Neuronal stem cell (in vitro differentiated cells): Measurements from ENCODE around the gene TMEM121.
A peak's percentile ranks its signal among the peaks of the same experiment; 100 is the strongest.
"Not testable (repeated sequence)": the region's sequence is repeated elsewhere in the genome, so short reads cannot be mapped to it uniquely, and the experiment has no call there.

Experiments
- DNase-seq: peaks from one replicate; pipeline ENCODE4 v3.0.0-alpha.2; 2013; ENCODE audit warnings: low spot score
- H2AFZ ChIP-seq: one replicate; pipeline ENCODE4 v1.6.1; 2013; ENCODE audit warnings: mild to moderate bottlenecking, low read length, inconsistent platforms
- H2AK5ac ChIP-seq: 2 replicates; pipeline ENCODE4 v1.6.1; 2013; ENCODE audit warnings: low read depth, mild to moderate bottlenecking, inconsistent platforms, low read length, moderate library complexity, mixed read lengths
- H2BK120ac ChIP-seq: 2 replicates; pipeline ENCODE4 v1.6.1; 2013; ENCODE audit warnings: low read depth, mild to moderate bottlenecking, inconsistent platforms, low read length, moderate library complexity, mixed read lengths
- H2BK12ac ChIP-seq: one replicate; pipeline ENCODE4 v1.6.1; 2013; ENCODE audit warnings: low read length, inconsistent platforms
- H2BK15ac ChIP-seq: 2 replicates; pipeline ENCODE4 v1.6.1; 2013; ENCODE audit warnings: mild to moderate bottlenecking, low read length, inconsistent platforms, mixed read lengths
- H2BK5ac ChIP-seq: one replicate; pipeline ENCODE4 v1.6.1; 2013; ENCODE audit warnings: inconsistent platforms, mild to moderate bottlenecking, low read length, moderate library complexity
- H3K14ac ChIP-seq: one replicate; pipeline ENCODE4 v1.6.1; 2013; ENCODE audit warnings: low read length, inconsistent platforms
- H3K18ac ChIP-seq: 2 replicates; pipeline ENCODE4 v1.6.1; 2013; ENCODE audit warnings: low read length, inconsistent platforms
- H3K23ac ChIP-seq: 2 replicates; pipeline ENCODE4 v1.6.1; 2013; ENCODE audit warnings: low read depth, mild to moderate bottlenecking, mixed read lengths, low read length, inconsistent platforms; ENCODE audit not compliant: poor library complexity
- H3K27ac ChIP-seq: replicated peaks from 3 replicates; pipeline ENCODE4 v1.5.1; 2013; ENCODE audit warnings: low read length, inconsistent platforms
- H3K27me3 ChIP-seq, 3 experiments: 2 replicates each; pipeline ENCODE4 v1.6.1; 2013; ENCODE audit warnings: low read length in 3 of 3, mild to moderate bottlenecking in 2 of 3, inconsistent platforms in 1 of 3, low read depth in 1 of 3, mixed read lengths in 1 of 3, moderate library complexity in 1 of 3; ENCODE audit not compliant: control insufficient read depth in 3 of 3, insufficient read depth in 3 of 3
- H3K36me3 ChIP-seq, 2 donors: replicated peaks in 1 of 2; 2 replicates each; pipeline ENCODE4 v1.6.1; 2013; ENCODE audit warnings: low read length in 2 of 2; ENCODE audit not compliant: control insufficient read depth in 2 of 2, insufficient read depth in 2 of 2
- H3K4ac ChIP-seq: 2 replicates; pipeline ENCODE4 v1.6.1; 2013; ENCODE audit warnings: inconsistent platforms, mild to moderate bottlenecking, low read length, moderate library complexity
- H3K4me1 ChIP-seq, 2 donors: 1 replicate in 1 of 2; 2 replicates in 1 of 2; pipeline ENCODE4 v1.6.1; 2013; ENCODE audit warnings: low read length in 2 of 2, low read depth in 1 of 2; ENCODE audit not compliant: control insufficient read depth in 2 of 2, insufficient read depth in 1 of 2
- H3K4me2 ChIP-seq: one replicate; pipeline ENCODE4 v1.6.1; 2013; ENCODE audit warnings: mild to moderate bottlenecking, low read length, inconsistent platforms; ENCODE audit not compliant: insufficient read depth, poor library complexity, severe bottlenecking
- H3K4me3 ChIP-seq, 2 donors: 2 replicates each; pipeline ENCODE4 v1.5.1; 2013; ENCODE audit warnings: low read length in 2 of 2, mild to moderate bottlenecking in 2 of 2, inconsistent platforms in 1 of 2, moderate library complexity in 1 of 2
- H3K79me1 ChIP-seq: one replicate; pipeline ENCODE4 v1.6.1; 2013; ENCODE audit warnings: low read depth, mild to moderate bottlenecking, inconsistent platforms, low read length, moderate library complexity
- H3K9ac ChIP-seq: one replicate; pipeline ENCODE4 v1.6.1; 2013; ENCODE audit warnings: mild to moderate bottlenecking, low read depth, low read length, inconsistent platforms; ENCODE audit not compliant: poor library complexity
- H3K9me3 ChIP-seq, 2 donors: replicated peaks in 1 of 2; 2 replicates each; pipeline versions ENCODE3 to v1.6.1; 2013; ENCODE audit warnings: low read length in 2 of 2, mild to moderate bottlenecking in 2 of 2, inconsistent platforms in 1 of 2, low read depth in 1 of 2, mixed read lengths in 1 of 2, moderate library complexity in 1 of 2; ENCODE audit not compliant: control insufficient read depth in 2 of 2, insufficient read depth in 1 of 2
- H4K8ac ChIP-seq: one replicate; pipeline ENCODE4 v1.6.1; 2013; ENCODE audit warnings: low read depth, mild to moderate bottlenecking, inconsistent platforms, low read length, moderate library complexity
- H4K91ac ChIP-seq: one replicate; pipeline ENCODE4 v1.6.1; 2013; ENCODE audit warnings: low read length, low read depth, mild to moderate bottlenecking, inconsistent platforms; ENCODE audit not compliant: poor library complexity
- WGBS, 2 donors: extraction: QIAGEN DNeasy Blood & Tissue Kit; methylation state at CpG; one replicate each; pipeline ENCODE4 v1.1.7; 2013; ENCODE audit warnings: missing lambda C conversion rate in 2 of 2, mixed read lengths in 1 of 2; ENCODE audit not compliant: insufficient read length in 2 of 2, insufficient replicate concordance in 1 of 2; ENCODE audit errors: extremely low coverage in 2 of 2; 5-methylcytosine and 5-hydroxymethylcytosine counted together

The TMEM121 gene

DNA sequence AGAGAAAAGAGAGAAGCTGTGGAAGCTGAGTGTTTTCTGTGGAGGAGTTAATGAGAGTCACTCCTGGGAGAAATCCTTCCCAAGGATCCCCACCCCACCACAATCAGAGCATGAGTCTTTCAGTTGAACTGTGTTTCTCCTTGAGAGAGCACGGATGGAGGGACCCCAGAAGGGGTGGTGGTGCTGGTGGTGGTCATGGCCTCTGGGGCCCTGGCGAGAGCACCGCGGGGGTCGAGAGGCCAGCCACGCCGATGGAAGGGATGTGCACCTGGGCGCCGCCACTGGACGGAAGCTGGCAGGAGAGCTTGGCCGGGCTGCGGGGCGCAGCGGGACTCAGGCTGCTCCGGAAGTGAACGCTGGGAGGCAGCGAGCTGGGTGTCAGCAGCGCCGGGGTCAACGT lies 20.0 kb downstream of the TMEM121 start:
- not testable (repeated sequence) for H3K14ac ChIP-seq, H3K4me3 ChIP-seq, H3K9ac ChIP-seq, DNase-seq, H3K18ac ChIP-seq, H2AFZ ChIP-seq, H3K23ac ChIP-seq, H2BK15ac ChIP-seq, H3K4me2 ChIP-seq, H2BK5ac ChIP-seq, H3K4me1 ChIP-seq, H3K4ac ChIP-seq, H2BK120ac ChIP-seq, H2BK12ac ChIP-seq, H4K8ac ChIP-seq, H2AK5ac ChIP-seq, H3K79me1 ChIP-seq, H4K91ac ChIP-seq, H3K36me3 ChIP-seq, H3K27ac ChIP-seq
- peaks cover 4 to 18% of the 10 kb centered on the region in 2 donors for H3K9me3 ChIP-seq
- peaks cover 0 to 45% (median 0%) of the 10 kb centered on the region in 3 experiments for H3K27me3 ChIP-seq
- WGBS, 2 donors: no CpG with 5 or more reads among the region's 20 CpGs

DNA sequence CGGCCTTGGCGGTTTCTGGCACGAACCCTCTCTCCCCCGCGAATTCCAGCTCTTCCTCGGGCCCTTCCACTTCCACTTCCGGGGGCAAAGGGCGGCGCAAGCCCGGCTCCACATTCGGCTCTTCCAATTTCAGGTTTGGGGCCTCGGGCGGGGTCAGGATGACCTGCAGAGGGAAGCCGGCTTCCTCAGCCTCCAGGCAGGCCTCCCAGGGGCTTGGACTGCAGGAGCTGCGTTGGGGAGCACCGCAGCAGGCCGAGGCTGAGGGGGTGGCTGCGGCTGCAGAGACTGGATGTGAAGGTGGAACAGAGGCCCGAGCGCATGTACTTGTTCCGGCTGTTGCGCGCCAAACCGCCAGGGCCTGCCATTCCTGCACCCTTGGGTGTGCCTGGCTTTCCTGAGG lies 20.7 kb downstream of the TMEM121 start:
- H4K91ac ChIP-seq, H3K4ac ChIP-seq, H2AK5ac ChIP-seq, H3K9ac ChIP-seq, H3K18ac ChIP-seq, H2BK120ac ChIP-seq, H2BK15ac ChIP-seq, H3K79me1 ChIP-seq, H3K4me1 ChIP-seq, H3K36me3 ChIP-seq, H3K14ac ChIP-seq, H3K23ac ChIP-seq, H2BK12ac ChIP-seq, H3K27ac ChIP-seq, DNase-seq, H4K8ac ChIP-seq, H3K4me2 ChIP-seq, H2AFZ ChIP-seq, H2BK5ac ChIP-seq, H3K4me3 ChIP-seq: not testable (repeated sequence)
- H3K27me3 ChIP-seq: peaks cover 0 to 43% (median 0%) of the 10 kb centered on the region in 3 experiments
- no CpG with 5 or more reads among the region's 24 CpGs for WGBS, 2 donors
- peaks cover 4 to 16% of the 10 kb centered on the region in 2 donors for H3K9me3 ChIP-seq

- H2BK120ac ChIP-seq: no peak overlapping the region
Measured at GRCh38 chr14:105547741-105548169, 21.4 kb downstream of the TMEM121 start.

GRCh38 chr14:105549481-105549880 lies 23.1 kb downstream of the TMEM121 start:
- DNase-seq: no peak
- Histone ChIP-seq H4K8ac (no peak overlapping the region), H3K23ac (no peak overlapping the region), H3K4ac (no peak overlapping the region), H2AFZ (no peak overlapping the region), H3K36me3 (no peaks in the 10 kb centered on the region), H3K9ac (no peak overlapping the region), H2BK15ac (no peak overlapping the region), H4K91ac (no peak overlapping the region), H3K9me3 (peaks cover 0 to 12% of the 10 kb centered on the region in 2 donors), H3K18ac (no peak overlapping the region), H3K79me1 (no peaks in the 10 kb centered on the region), H2BK5ac (no peak overlapping the region), H3K27ac (no peak overlapping the region), H3K14ac (no peak overlapping the region), H2BK12ac (no peak overlapping the region), H2AK5ac (no peak overlapping the region), H3K4me2 (no peak overlapping the region), H3K4me1 (no peaks in the 10 kb centered on the region), H2BK120ac (no peak overlapping the region), H3K4me3 (peak overlapping the region in 1 of 2 donors; percentile 57), H3K27me3 (peaks cover 0 to 37% (median 0%) of the 10 kb centered on the region in 3 experiments)
- WGBS, 2 donors: no CpG with 5 or more reads among the region's 23 CpGs

More at GRCh38 chr14:105547741-105548169, 21.4 kb downstream of the TMEM121 start:
- no peak overlapping the region for H3K4ac ChIP-seq
- no peak overlapping the region for H4K91ac ChIP-seq
- no peak overlapping the region for H3K14ac ChIP-seq
- H2BK15ac ChIP-seq: no peak overlapping the region
- H2BK12ac ChIP-seq: no peak overlapping the region
- no peak for DNase-seq
- no peak overlapping the region for H2AK5ac ChIP-seq
- no peak overlapping the region for H2AFZ ChIP-seq
- no peak overlapping the region for H3K9ac ChIP-seq
- H3K27ac ChIP-seq: no peak overlapping the region
- H3K36me3 ChIP-seq: no peaks in the 10 kb centered on the region
- H3K4me1 ChIP-seq: no peaks in the 10 kb centered on the region
- H3K79me1 ChIP-seq: no peaks in the 10 kb centered on the region
- H2BK5ac ChIP-seq: no peak overlapping the region
- H4K8ac ChIP-seq: no peak overlapping the region
- no peak overlapping the region for H3K4me3 ChIP-seq
- H3K9me3 ChIP-seq: peaks cover 4 to 16% of the 10 kb centered on the region in 2 donors
- H3K23ac ChIP-seq: no peak overlapping the region
- no peak overlapping the region for H3K18ac ChIP-seq
- H3K4me2 ChIP-seq: no peak overlapping the region
- WGBS, 2 donors: no CpG with 5 or more reads among the region's 38 CpGs
- H3K27me3 ChIP-seq: peaks cover 0 to 37% (median 0%) of the 10 kb centered on the region in 3 experiments
